K562 (cell line): ENCODE measurements around the gene IREB2. TPM values are rescaled to one million over a fixed set of nuclear protein-coding genes. Genes with fewer than 3 reads are reported as not detected.

Experiments used
- ATF7 ChIP-seq: fragments of 450-650 bp; IDR thresholded peaks from 2 replicates; pipeline ENCODE4 v1.7.1; 2014; ENCODE audit warnings: mild to moderate bottlenecking, moderate library complexity
- ETV5 ChIP-seq: sonication (generic); formaldehyde crosslinking; IDR thresholded peaks from 2 replicates; pipeline ENCODE4 v1.4.0; 2020; ENCODE audit warnings: low read depth, mild to moderate bottlenecking, missing genetic modification reagents
- EZH2 ChIP-seq: IDR thresholded peaks from 2 replicates; pipeline ENCODE4 v1.6.1; 2012; ENCODE audit warnings: low read depth, mild to moderate bottlenecking, inconsistent platforms, low read length, borderline replicate concordance
- HES1 ChIP-seq: fragments of 450-650 bp; IDR thresholded peaks from 2 replicates; pipeline ENCODE4 v1.6.1; 2016; ENCODE audit warnings: low read depth, mild to moderate bottlenecking, moderate library complexity
- MYNN ChIP-seq, 2 experiments: sonication (generic); formaldehyde crosslinking in 1 of 2; IDR thresholded peaks; 2 replicates each; pipeline versions ENCODE4 v1.5.0 to v1.6.1; 2016 to 2020; ENCODE audit warnings: antibody characterized with exemption in 1 of 2, missing genetic modification reagents in 1 of 2
- NFIC ChIP-seq: fragments of 450-650 bp; IDR thresholded peaks from 2 replicates; pipeline ENCODE4 v1.6.1; 2017; ENCODE audit warnings: mild to moderate bottlenecking, inconsistent platforms
- PRMT5 ChIP-seq: sonication (generic); formaldehyde crosslinking; IDR thresholded peaks from 2 replicates; pipeline ENCODE4 v1.5.0; 2020; ENCODE audit warnings: missing genetic modification reagents
- SIX5 ChIP-seq, 2 experiments: IDR thresholded peaks; 2 replicates each; pipeline ENCODE4 v1.6.1; 2011; ENCODE audit warnings: low read length in 2 of 2, borderline replicate concordance in 1 of 2, low read depth in 1 of 2, mild to moderate bottlenecking in 1 of 2, moderate library complexity in 1 of 2; ENCODE audit not compliant: insufficient read depth in 1 of 2
- SLC30A9 ChIP-seq: fragments of 250-450 bp; sonication (Bioruptor Pico); IDR thresholded peaks from 2 replicates; pipeline ENCODE4 v1.8.0; 2022; ENCODE audit warnings: mild to moderate bottlenecking, moderate library complexity
- TARDBP ChIP-seq: fragments of 450-650 bp; IDR thresholded peaks from 2 replicates; pipeline ENCODE4 v1.6.1; 2016
- THRB ChIP-seq: fragments of 450-650 bp; formaldehyde crosslinking; conservative IDR thresholded peaks from 2 replicates; pipeline ENCODE4 v1.4.0; 2022; ENCODE audit warnings: mild to moderate bottlenecking, missing genetic modification characterization
- ZNF444 ChIP-seq: fragments of 250-450 bp; sonication (Bioruptor Pico); IDR thresholded peaks from 2 replicates; pipeline ENCODE4 v1.4.0; 2020; ENCODE audit warnings: mild to moderate bottlenecking, moderate library complexity
- ZNF79 ChIP-seq: fragments of 250-450 bp; sonication (Bioruptor Pico); IDR thresholded peaks from 2 replicates; pipeline ENCODE4 v1.4.0; 2020; ENCODE audit warnings: low read depth, mild to moderate bottlenecking, moderate library complexity
- polyA plus RNA-seq, 8 experiments: library from polyadenylated mRNA; depleted of rRNA in 4 of 8; stranded (reverse) in 5 of 8; unstranded in 3 of 8; fragments of >200 nt; fragmentation: Nextera tagmentation in 2 of 8; fragmentation: Illumina TruSeq in 1 of 8; extraction: Ambion mirVana in 2 of 8; extraction: Trizol in 1 of 8; gene quantifications; 2 replicates each; pipeline versions ENCODE4 v1.2.1 to v1.2.3, GENCODE V29; 2011 to 2014; ENCODE audit warnings: inconsistent platforms in 1 of 8, missing spikeins in 1 of 8
- total RNA-seq, 7 experiments: library from RNA; depleted of rRNA in 6 of 7; stranded (reverse); fragments of >200 nt in 6 of 7; fragmentation: Illumina TruSeq in 2 of 7; extraction: Trizol in 2 of 7; gene quantifications; 2 replicates each; pipeline versions ENCODE4 v1.2.1 to v1.2.3, GENCODE V29; 2011 to 2021; ENCODE audit warnings: low replicate concordance in 1 of 7
- TF ChIP-seq, protein P1 (sequence below), 2 experiments: fragments of 450-650 bp in 1 of 2; sonication (generic) in 1 of 2; formaldehyde crosslinking in 1 of 2; IDR thresholded peaks in 1 of 2; conservative IDR thresholded peaks in 1 of 2; 2 replicates each; pipeline versions ENCODE4 v1.6.1 to v1.8.1; 2016 to 2023; ENCODE audit warnings: mild to moderate bottlenecking in 2 of 2, moderate library complexity in 2 of 2, inconsistent platforms in 1 of 2, missing genetic modification reagents in 1 of 2
- TF ChIP-seq, protein P2 (sequence below): fragments of 250-450 bp; sonication (Bioruptor Pico); IDR thresholded peaks from 2 replicates; pipeline ENCODE4 v1.8.0; 2021; ENCODE audit warnings: moderate library complexity, mild to moderate bottlenecking, inconsistent platforms
- TF ChIP-seq, protein P3 (sequence below): fragments of 450-650 bp; IDR thresholded peaks from 2 replicates; pipeline ENCODE4 v1.7.1; 2018; ENCODE audit warnings: mild to moderate bottlenecking, low read depth; ENCODE audit not compliant: partially characterized antibody
- TF ChIP-seq, protein P4 (sequence below): fragments of 450-650 bp; formaldehyde crosslinking; IDR thresholded peaks from 2 replicates; pipeline ENCODE4 v1.4.0; 2022; ENCODE audit warnings: missing genetic modification characterization

Gene IREB2
- total and polyA plus RNA-seq, 9 of the 15 experiments (the other 6 are each of a cell fraction or from before 2014, with no cell fraction given) = 16.8 to 61.7 (median 34.0) TPM

DNA sequence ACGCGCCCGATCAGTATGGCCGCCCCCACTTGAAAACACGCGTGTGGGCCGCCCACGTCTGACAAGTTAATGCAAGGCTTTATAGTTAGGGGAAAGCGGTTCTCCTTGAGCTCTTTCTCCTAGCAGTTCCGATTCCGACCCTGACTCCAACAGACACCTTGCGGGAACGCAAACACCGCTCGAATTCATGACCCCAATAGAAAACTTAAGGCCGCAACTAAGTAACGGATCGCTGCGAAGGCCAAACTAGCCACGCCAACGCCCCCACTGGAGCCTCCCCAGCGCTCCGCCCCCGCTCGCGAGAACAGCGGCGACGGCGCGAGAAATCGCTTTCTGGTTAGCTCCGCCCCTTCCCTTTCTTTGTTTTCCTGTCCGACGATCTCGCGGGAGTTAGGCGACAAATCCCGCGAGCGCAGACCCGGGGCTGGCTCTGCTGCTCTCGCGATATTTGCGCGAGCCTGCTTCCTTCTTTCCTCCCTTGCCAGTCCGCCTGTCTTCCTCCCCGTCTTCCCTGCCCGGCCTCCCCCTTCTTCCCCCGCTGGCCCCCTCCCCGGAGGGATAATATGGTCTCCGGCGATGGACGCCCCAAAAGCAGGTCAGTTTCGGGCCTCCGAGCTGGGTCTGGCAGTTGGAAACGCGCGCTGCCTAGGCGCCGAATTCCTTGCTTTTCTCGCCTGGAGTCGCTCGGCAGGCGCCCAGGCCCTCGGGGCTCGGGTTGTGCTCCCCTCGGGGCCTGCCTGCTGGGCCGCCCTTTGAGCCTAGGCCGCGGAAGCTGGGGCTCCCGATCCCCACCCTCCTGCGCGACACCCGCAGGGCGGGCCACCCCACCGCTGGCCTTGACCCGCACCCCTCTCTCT, at the start of gene IREB2 (continued):
- TF ChIP-seq TARDBP (peak; percentile 66; the same call in 1 of the 2 replicates), THRB (CRISPR knock-in tag) (no peak), HES1 (no peak), MYNN (IDR thresholded peaks at IDR 0.05) (0 out of 2 replicates have a peak, but pooled peaks have one; percentile 14), MYNN (CRISPR knock-in tag; IDR thresholded peaks at IDR 0.05) (peak; percentile 51; the same call in 1 of the 2 replicates), ZNF444 (CRISPR knock-in tag) (no peak), NFIC (no peak), EZH2 (no peak), SLC30A9 (CRISPR knock-in tag) (no peak), ETV5 (CRISPR knock-in tag) (peak; percentile 28; the same call in 1 of the 2 replicates), PRMT5 (CRISPR knock-in tag) (0 out of 2 replicates have a peak, but pooled peaks have one; percentile 53), SIX5 (IDR thresholded peaks at IDR 0.05; ENCODE audit: borderline replicate concordance in 1 of 2, insufficient read depth in 1 of 2, low read depth in 1 of 2, low read length in 2 of 2) (no peak), ATF7 (peak; percentile 83), ZNF79 (CRISPR knock-in tag) (no peak)
- TF ChIP-seq, protein P1, sequence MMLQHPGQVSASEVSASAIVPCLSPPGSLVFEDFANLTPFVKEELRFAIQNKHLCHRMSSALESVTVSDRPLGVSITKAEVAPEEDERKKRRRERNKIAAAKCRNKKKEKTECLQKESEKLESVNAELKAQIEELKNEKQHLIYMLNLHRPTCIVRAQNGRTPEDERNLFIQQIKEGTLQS (IDR thresholded peaks at IDR 0.05) = no peak
- TF ChIP-seq, protein P1 (CRISPR knock-in tag; conservative IDR thresholded peaks at IDR 0.05) = no peak
- TF ChIP-seq, protein P2, sequence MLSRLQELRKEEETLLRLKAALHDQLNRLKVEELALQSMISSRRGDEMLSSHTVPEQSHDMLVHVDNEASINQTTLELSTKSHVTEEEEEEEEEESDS = no peak
- TF ChIP-seq, protein P3, sequence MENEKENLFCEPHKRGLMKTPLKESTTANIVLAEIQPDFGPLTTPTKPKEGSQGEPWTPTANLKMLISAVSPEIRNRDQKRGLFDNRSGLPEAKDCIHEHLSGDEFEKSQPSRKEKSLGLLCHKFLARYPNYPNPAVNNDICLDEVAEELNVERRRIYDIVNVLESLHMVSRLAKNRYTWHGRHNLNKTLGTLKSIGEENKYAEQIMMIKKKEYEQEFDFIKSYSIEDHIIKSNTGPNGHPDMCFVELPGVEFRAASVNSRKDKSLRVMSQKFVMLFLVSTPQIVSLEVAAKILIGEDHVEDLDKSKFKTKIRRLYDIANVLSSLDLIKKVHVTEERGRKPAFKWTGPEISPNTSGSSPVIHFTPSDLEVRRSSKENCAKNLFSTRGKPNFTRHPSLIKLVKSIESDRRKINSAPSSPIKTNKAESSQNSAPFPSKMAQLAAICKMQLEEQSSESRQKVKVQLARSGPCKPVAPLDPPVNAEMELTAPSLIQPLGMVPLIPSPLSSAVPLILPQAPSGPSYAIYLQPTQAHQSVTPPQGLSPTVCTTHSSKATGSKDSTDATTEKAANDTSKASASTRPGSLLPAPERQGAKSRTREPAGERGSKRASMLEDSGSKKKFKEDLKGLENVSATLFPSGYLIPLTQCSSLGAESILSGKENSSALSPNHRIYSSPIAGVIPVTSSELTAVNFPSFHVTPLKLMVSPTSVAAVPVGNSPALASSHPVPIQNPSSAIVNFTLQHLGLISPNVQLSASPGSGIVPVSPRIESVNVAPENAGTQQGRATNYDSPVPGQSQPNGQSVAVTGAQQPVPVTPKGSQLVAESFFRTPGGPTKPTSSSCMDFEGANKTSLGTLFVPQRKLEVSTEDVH = no peak
- TF ChIP-seq, protein P4, sequence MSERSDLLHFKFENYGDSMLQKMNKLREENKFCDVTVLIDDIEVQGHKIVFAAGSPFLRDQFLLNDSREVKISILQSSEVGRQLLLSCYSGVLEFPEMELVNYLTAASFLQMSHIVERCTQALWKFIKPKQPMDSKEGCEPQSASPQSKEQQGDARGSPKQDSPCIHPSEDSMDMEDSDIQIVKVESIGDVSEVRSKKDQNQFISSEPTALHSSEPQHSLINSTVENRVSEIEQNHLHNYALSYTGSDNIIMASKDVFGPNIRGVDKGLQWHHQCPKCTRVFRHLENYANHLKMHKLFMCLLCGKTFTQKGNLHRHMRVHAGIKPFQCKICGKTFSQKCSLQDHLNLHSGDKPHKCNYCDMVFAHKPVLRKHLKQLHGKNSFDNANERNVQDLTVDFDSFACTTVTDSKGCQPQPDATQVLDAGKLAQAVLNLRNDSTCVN (CRISPR knock-in tag) = no peak
